RWPE1 (cell line): ENCODE results near the gene SHC2.
"Not testable (repeated sequence)": the region's sequence is repeated elsewhere in the genome, so short reads cannot be mapped to it uniquely, and the experiment has no call there.

Experiments
- CTCF ChIA-PET: fragments of 350-600 bp; sonication (Branson Sonifier 250); formaldehyde crosslinking; extraction: SDS; loops from one replicate; lab custom pipeline; 2021; lab: Yijun Ruan, JAX
- POLR2A ChIA-PET: fragments of 400-600 bp; formaldehyde crosslinking; extraction: SDS; loops from one replicate; lab custom pipeline; 2020; ENCODE audit warnings: antibody characterized with exemption; ENCODE audit not compliant: low non-redundant PET; lab: Yijun Ruan, JAX
- DNase-seq: peaks from one replicate; pipeline ENCODE4 v3.0.0; 2012; ENCODE audit warnings: low spot score
- H3K27ac ChIP-seq: fragments of 450-650 bp; 2 replicates; pipeline ENCODE4 v1.5.1; 2017
- TF ChIP-seq, protein P1 (sequence below): fragments of 450-650 bp; conservative IDR thresholded peaks from 2 replicates; pipeline ENCODE4 v1.5.1; 2017; ENCODE audit warnings: low read depth, mild to moderate bottlenecking

The SHC2 gene

DNA sequence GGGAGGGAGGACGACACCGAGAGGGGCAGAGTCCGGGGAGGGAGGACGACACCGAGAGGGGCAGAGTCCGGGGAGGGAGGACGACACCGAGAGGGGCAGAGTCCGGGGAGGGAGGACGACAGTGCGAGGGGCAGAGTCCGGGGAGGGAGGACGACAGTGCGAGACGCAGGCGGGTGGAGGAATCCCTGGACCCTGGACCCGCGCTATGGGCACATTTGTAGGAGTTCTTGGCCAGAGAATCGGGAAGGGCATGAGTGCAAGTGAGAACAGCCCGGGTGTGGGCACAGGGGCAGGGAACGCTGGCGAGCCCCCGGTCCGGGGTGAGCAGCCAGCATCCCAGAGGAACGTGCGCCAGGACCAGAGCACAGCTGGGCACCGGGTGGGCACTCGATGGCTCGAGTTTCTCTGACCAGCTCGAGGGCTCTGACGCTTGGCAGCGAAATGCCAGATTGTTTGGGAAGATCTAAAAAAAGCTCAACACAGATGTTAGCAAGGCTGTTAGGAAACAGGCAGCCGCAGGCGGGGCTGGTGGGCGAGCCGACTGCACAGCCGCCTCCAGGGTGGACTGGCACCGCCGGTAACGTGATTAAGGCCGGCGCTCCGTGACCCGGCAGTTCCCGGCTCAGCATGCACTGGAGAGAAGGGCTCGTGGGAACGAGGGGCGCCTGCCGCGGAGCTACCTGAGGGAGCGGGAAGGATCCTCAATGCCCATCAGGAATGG is 33.9 kb downstream of the SHC2 start:
- TF ChIP-seq, protein P1, sequence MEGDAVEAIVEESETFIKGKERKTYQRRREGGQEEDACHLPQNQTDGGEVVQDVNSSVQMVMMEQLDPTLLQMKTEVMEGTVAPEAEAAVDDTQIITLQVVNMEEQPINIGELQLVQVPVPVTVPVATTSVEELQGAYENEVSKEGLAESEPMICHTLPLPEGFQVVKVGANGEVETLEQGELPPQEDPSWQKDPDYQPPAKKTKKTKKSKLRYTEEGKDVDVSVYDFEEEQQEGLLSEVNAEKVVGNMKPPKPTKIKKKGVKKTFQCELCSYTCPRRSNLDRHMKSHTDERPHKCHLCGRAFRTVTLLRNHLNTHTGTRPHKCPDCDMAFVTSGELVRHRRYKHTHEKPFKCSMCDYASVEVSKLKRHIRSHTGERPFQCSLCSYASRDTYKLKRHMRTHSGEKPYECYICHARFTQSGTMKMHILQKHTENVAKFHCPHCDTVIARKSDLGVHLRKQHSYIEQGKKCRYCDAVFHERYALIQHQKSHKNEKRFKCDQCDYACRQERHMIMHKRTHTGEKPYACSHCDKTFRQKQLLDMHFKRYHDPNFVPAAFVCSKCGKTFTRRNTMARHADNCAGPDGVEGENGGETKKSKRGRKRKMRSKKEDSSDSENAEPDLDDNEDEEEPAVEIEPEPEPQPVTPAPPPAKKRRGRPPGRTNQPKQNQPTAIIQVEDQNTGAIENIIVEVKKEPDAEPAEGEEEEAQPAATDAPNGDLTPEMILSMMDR = no peak
- ChIA-PET CTCF (no interaction called here), POLR2A (no interaction called here)
- no peak for DNase-seq
- H3K27ac ChIP-seq = no peak overlapping the region

DNA sequence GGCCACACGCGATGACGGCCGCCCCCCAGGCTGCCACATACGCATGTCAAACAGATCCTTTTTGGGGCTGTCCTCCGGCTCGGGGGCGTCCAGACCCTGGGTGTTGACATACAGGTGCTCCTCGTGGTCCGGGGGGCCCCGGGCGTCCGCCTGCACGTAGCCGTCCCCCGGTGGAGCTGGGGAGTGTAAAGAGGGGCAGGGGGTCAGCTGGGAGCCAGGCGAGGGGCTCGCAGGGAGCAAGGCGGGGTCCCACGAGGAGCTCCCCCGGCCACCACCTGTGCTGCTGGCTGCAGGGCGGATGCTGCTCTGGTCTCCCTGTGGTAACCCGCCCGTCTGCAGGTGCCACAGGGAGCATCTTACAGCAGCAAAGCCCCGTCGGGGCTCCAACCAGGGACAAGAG is 35.8 kb downstream of the SHC2 start:
- no peak for DNase-seq
- ChIA-PET POLR2A (no interaction called here), CTCF (no interaction called here)
- H3K27ac ChIP-seq = no peak overlapping the region
- TF ChIP-seq, protein P1 = no peak

DNA sequence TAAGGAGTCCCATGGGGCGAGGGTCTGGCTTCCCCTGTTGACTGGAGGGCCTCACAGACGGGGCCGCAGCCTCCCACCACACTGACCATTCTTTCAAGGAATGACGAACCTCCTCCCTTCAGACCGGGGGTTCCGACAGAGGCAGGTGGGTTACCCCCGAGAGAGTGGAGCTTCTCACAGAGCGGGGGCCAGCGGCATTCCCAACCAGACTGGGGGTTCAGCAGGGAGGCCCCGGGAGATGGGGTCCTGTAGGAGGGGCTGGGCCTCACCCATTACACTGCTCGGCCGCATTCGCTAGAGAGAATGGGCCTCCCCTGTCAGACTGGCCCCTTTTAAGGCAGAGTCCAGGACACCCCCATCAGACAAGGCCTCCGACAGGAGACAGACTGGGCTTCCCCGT is 36.3 kb downstream of the SHC2 start:
- TF ChIP-seq, protein P1 = no peak
- POLR2A ChIA-PET = no interaction called here
- DNase-seq = no peak
- CTCF ChIA-PET = no interaction called here
- H3K27ac ChIP-seq = no peak overlapping the region

GRCh38 chr19:423691-424466 is 37.0 kb downstream of the SHC2 start:
- DNase-seq = no peak
- CTCF ChIA-PET = interaction anchor here (0.6 kb wide), 1 partner anchor 102 kb away, joined by 5 read pairs; no protein-coding TSS in a partner anchor
- TF ChIP-seq, protein P1 = no peak
- H3K27ac ChIP-seq = no peak overlapping the region
- POLR2A ChIA-PET = no interaction called here

GRCh38 chr19:422917-423226 is 38.0 kb downstream of the SHC2 start:
- CTCF ChIA-PET, DNase-seq, POLR2A ChIA-PET, H3K27ac ChIP-seq: not testable (repeated sequence)

DNA sequence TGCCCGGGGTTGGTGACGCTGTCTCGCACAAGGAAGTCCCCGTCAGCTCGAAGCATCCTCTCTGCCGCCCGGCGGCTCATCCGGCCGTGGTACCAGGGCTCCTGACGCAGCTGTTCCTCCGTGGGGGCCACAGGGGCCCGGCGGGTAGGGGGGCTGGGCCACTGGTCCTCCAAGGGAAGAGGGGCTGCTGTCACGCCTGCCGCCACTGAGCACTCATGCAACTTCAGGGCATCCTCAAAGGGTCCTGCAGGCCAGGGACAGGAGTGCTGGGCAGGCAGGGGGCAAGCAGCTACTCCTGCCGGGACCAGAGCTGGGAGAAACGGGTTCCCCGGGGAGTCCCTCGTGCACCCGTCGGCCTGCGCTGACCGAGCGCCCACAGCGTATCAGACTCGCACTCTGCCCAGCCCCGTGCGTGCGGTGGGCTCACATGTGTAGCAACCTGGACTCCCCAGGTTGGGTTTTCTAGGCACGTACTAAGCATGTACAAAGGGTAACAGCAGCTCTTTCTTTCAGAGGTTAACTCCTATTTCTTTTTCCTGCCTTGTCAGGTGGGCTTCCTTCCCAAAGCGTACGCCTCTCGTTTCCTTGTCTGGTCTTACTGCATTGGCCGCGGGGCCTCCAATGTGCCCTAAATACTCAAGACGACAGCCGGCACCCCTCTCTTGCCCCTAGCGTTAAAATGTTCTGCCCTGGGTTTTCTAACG is 38.5 kb downstream of the SHC2 start:
- DNase-seq = no peak
- ChIA-PET CTCF (no interaction called here), POLR2A (no interaction called here)
- TF ChIP-seq, protein P1 = no peak
- no peak overlapping the region for H3K27ac ChIP-seq
